H9 (cell line): Measurements from ENCODE around the gene UVSSA. TPM values are rescaled to one million over a fixed set of nuclear protein-coding genes. Genes with fewer than 3 reads are reported as not detected.

Experiments
- DNase-seq: peaks from one replicate; pipeline ENCODE4 v3.0.0-alpha.2; 2017
- H2AFZ ChIP-seq: one replicate; pipeline ENCODE4 v1.6.1; 2013; ENCODE audit warnings: mild to moderate bottlenecking, low read length, control low read depth, moderate library complexity
- H2AK5ac ChIP-seq: 2 replicates; pipeline ENCODE4 v1.6.1; 2013; ENCODE audit warnings: low read length, control low read depth, mixed read lengths; ENCODE audit not compliant: insufficient read length
- H2BK120ac ChIP-seq: one replicate; pipeline ENCODE4 v1.6.1; 2013; ENCODE audit warnings: low read depth, mild to moderate bottlenecking, low read length, control low read depth, inconsistent platforms; ENCODE audit not compliant: poor library complexity, severe bottlenecking
- H2BK12ac ChIP-seq: 2 replicates; pipeline ENCODE4 v1.6.1; 2013; ENCODE audit warnings: low read length, control low read depth, mixed read lengths, low read depth; ENCODE audit not compliant: insufficient read length
- H2BK15ac ChIP-seq: 2 replicates; pipeline ENCODE4 v1.6.1; 2013; ENCODE audit warnings: low read depth, low read length, control low read depth
- H2BK20ac ChIP-seq: one replicate; pipeline ENCODE4 v1.6.1; 2013; ENCODE audit warnings: low read depth, mild to moderate bottlenecking, low read length, control low read depth, inconsistent platforms; ENCODE audit not compliant: poor library complexity, severe bottlenecking
- H2BK5ac ChIP-seq: 2 replicates; pipeline ENCODE4 v1.6.1; 2013; ENCODE audit warnings: low read length, control low read depth, mixed read lengths; ENCODE audit not compliant: insufficient read length
- H3K14ac ChIP-seq: 2 replicates; pipeline ENCODE4 v1.6.1; 2013; ENCODE audit warnings: low read length, control low read depth; ENCODE audit not compliant: insufficient read depth
- H3K18ac ChIP-seq: 2 replicates; pipeline ENCODE4 v1.6.1; 2013; ENCODE audit warnings: low read depth, mild to moderate bottlenecking, mixed read lengths, low read length, control low read depth; ENCODE audit not compliant: insufficient read length
- H3K23ac ChIP-seq: 2 replicates; pipeline ENCODE4 v1.6.1; 2013; ENCODE audit warnings: low read length, control low read depth, mixed read lengths, low read depth; ENCODE audit not compliant: insufficient read length
- H3K23me2 ChIP-seq: 2 replicates; pipeline ENCODE4 v1.6.1; 2013; ENCODE audit warnings: low read depth, mild to moderate bottlenecking, mixed read lengths, low read length, control low read depth; ENCODE audit not compliant: insufficient read length, poor library complexity, severe bottlenecking
- H3K27ac ChIP-seq: 2 replicates; pipeline ENCODE4 v1.5.1; 2013; ENCODE audit warnings: low read length, control low read depth, mixed read lengths, low read depth; ENCODE audit not compliant: insufficient read length
- H3K27me3 ChIP-seq: 2 replicates; pipeline ENCODE4 v1.6.1; 2013; ENCODE audit warnings: low read length, control low read depth, inconsistent platforms; ENCODE audit not compliant: insufficient read depth
- H3K4ac ChIP-seq: 2 replicates; pipeline ENCODE4 v1.6.1; 2013; ENCODE audit warnings: low read depth, mild to moderate bottlenecking, control low read depth, inconsistent platforms, low read length, moderate library complexity
- H3K4me1 ChIP-seq: 2 replicates; pipeline ENCODE4 v1.6.1; 2013; ENCODE audit warnings: low read length, control low read depth, inconsistent platforms; ENCODE audit not compliant: insufficient read depth
- H3K4me2 ChIP-seq: 2 replicates; pipeline ENCODE4 v1.6.1; 2013; ENCODE audit warnings: low read length, control low read depth, mixed read lengths; ENCODE audit not compliant: insufficient read length, insufficient read depth
- H3K56ac ChIP-seq: 2 replicates; pipeline ENCODE4 v1.6.1; 2013; ENCODE audit warnings: low read depth, mild to moderate bottlenecking, mixed read lengths, low read length, control low read depth; ENCODE audit not compliant: insufficient read length
- H3K79me1 ChIP-seq: 2 replicates; pipeline ENCODE4 v1.6.1; 2013; ENCODE audit warnings: low read depth, mild to moderate bottlenecking, moderate library complexity, low read length, control low read depth, inconsistent platforms; ENCODE audit not compliant: insufficient read depth, poor library complexity, severe bottlenecking
- H3K79me2 ChIP-seq: 2 replicates; pipeline ENCODE4 v1.6.1; 2013; ENCODE audit warnings: low read length, control low read depth, inconsistent platforms; ENCODE audit not compliant: insufficient read depth
- H3K9ac ChIP-seq: 2 replicates; pipeline ENCODE4 v1.6.1; 2013; ENCODE audit warnings: low read length, control low read depth, mixed read lengths; ENCODE audit not compliant: insufficient read length; ENCODE audit errors: extremely low read depth
- H3K9me3 ChIP-seq: one replicate; pipeline ENCODE4 v1.6.1; 2013; ENCODE audit warnings: low read depth, low read length, inconsistent platforms; ENCODE audit not compliant: control insufficient read depth
- H3T11ph ChIP-seq: one replicate; pipeline ENCODE4 v1.6.1; 2013; ENCODE audit warnings: mild to moderate bottlenecking, low read length, control low read depth, inconsistent platforms
- H4K20me1 ChIP-seq: one replicate; pipeline ENCODE4 v1.6.1; 2013; ENCODE audit not compliant: control insufficient read depth, insufficient read length, insufficient read depth
- H4K5ac ChIP-seq: 2 replicates; pipeline ENCODE4 v1.6.1; 2013; ENCODE audit warnings: low read depth, mild to moderate bottlenecking, mixed read lengths, low read length, control low read depth; ENCODE audit not compliant: insufficient read length
- H4K8ac ChIP-seq: replicated peaks from 2 replicates; pipeline ENCODE4 v1.6.1; 2013; ENCODE audit warnings: low read length, control low read depth, mixed read lengths, low read depth; ENCODE audit not compliant: insufficient read length
- H4K91ac ChIP-seq: 2 replicates; pipeline ENCODE4 v1.6.1; 2013; ENCODE audit warnings: low read depth, mild to moderate bottlenecking, moderate library complexity, mixed read lengths, low read length, control low read depth; ENCODE audit not compliant: insufficient read length
- H3K27ac Mint-ChIP-seq, 3 experiments: 2 replicates in 2 of 3; 3 replicates in 1 of 3; pipeline ENCODE4 v1.8.0; 2020 to 2021; ENCODE audit warnings: mixed read lengths in 3 of 3, mild to moderate bottlenecking in 1 of 3, moderate library complexity in 1 of 3
- H3K27me3 Mint-ChIP-seq: 2 replicates; pipeline ENCODE4 v1.8.0; 2021; ENCODE audit warnings: low read depth, mild to moderate bottlenecking, moderate library complexity, mixed read lengths
- H3K36me3 Mint-ChIP-seq, 3 experiments: 2 replicates in 2 of 3; 3 replicates in 1 of 3; pipeline ENCODE4 v1.8.0; 2020 to 2021; ENCODE audit warnings: low read depth in 3 of 3, mixed read lengths in 3 of 3; ENCODE audit not compliant: insufficient read depth in 1 of 3
- H3K4me1 Mint-ChIP-seq, 2 experiments: 2 replicates each; pipeline ENCODE4 v1.8.0; 2020; ENCODE audit warnings: mixed read lengths in 2 of 2
- H3K4me3 Mint-ChIP-seq, 2 experiments: 2 replicates in 1 of 2; 3 replicates in 1 of 2; pipeline ENCODE4 v1.8.0; 2020 to 2021; ENCODE audit warnings: mild to moderate bottlenecking in 2 of 2, mixed read lengths in 2 of 2, moderate library complexity in 1 of 2
- H3K9me3 Mint-ChIP-seq, 2 experiments: 2 replicates in 1 of 2; 3 replicates in 1 of 2; pipeline ENCODE4 v1.8.0; 2020; ENCODE audit warnings: mild to moderate bottlenecking in 2 of 2, mixed read lengths in 2 of 2, moderate library complexity in 1 of 2
- WGBS: extraction: QIAGEN DNeasy Blood & Tissue Kit; methylation state at CpG from one replicate; pipeline ENCODE4 v1.1.7; 2013; ENCODE audit warnings: missing lambda C conversion rate, low lambda C conversion rate, mixed read lengths; ENCODE audit not compliant: insufficient read length; ENCODE audit errors: extremely low coverage; 5-methylcytosine and 5-hydroxymethylcytosine counted together
- total RNA-seq: library from RNA; stranded (reverse); gene quantifications from 2 replicates; pipeline ENCODE4 v1.2.1, GENCODE V29; 2021
- TF ChIP-seq, protein P1 (sequence below): fragments of 200-600 bp; sonication (generic); conservative IDR thresholded peaks from 3 replicates; pipeline ENCODE4 v1.8.0; 2021; ENCODE audit warnings: antibody characterized with exemption, mild to moderate bottlenecking

The UVSSA gene
- total RNA-seq, 1 experiment from 2014 or later, result 15.9 TPM

DNA sequence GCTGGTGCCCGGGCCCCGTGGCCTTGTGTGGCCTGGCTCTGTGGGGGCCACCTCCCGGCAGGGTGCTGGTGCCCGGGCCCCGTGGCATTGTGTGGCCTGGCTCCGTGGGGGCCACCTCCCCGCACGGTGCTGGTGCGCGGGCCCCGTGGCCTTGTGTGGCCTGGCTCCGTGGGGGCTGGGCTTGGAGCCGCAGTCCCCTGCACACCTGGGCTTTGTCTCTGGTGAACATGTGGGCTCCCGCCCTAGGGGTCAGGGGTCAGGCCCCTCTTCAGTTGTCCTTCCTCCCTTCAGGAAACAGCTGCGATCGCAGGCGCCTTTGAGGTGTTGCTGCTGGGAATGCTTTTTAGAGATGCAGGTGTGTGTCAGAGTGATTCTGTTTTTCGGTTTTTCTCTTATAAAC lies 17.2 kb downstream of the UVSSA start:
- Histone ChIP-seq H3K56ac (no peak overlapping the region), H3K23me2 (no peaks in the 10 kb centered on the region), H3K4me1 (no peaks in the 10 kb centered on the region)

More for the DNA sequence above, 17.2 kb downstream of the UVSSA start:
- Mint-ChIP-seq H3K27ac (no peak overlapping the region), H3K9me3 (no peaks in the 10 kb centered on the region), H3K36me3 (peaks cover 0 to 6% (median 4%) of the 10 kb centered on the region in 3 experiments; a peak in 3 of 7 replicates), H3K4me1 (0 out of 4 replicates have a peak, but pooled peaks cover 0 to 2% of the 10 kb centered on the region in 2 experiments), H3K27me3 (no peaks in the 10 kb centered on the region), H3K4me3 (no peak overlapping the region)
- TF ChIP-seq, protein P1, sequence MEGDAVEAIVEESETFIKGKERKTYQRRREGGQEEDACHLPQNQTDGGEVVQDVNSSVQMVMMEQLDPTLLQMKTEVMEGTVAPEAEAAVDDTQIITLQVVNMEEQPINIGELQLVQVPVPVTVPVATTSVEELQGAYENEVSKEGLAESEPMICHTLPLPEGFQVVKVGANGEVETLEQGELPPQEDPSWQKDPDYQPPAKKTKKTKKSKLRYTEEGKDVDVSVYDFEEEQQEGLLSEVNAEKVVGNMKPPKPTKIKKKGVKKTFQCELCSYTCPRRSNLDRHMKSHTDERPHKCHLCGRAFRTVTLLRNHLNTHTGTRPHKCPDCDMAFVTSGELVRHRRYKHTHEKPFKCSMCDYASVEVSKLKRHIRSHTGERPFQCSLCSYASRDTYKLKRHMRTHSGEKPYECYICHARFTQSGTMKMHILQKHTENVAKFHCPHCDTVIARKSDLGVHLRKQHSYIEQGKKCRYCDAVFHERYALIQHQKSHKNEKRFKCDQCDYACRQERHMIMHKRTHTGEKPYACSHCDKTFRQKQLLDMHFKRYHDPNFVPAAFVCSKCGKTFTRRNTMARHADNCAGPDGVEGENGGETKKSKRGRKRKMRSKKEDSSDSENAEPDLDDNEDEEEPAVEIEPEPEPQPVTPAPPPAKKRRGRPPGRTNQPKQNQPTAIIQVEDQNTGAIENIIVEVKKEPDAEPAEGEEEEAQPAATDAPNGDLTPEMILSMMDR, result no peak
- no peak overlapping the region for H3K14ac ChIP-seq
- no peaks in the 10 kb centered on the region for H3K79me1 ChIP-seq
- H2BK20ac ChIP-seq, result no peak overlapping the region
- H2BK15ac ChIP-seq, result no peak overlapping the region
- H2BK120ac ChIP-seq, result no peak overlapping the region
- no peak overlapping the region for H3T11ph ChIP-seq
- H3K27me3 ChIP-seq, result no peaks in the 10 kb centered on the region
- no peak overlapping the region for H3K4ac ChIP-seq
- H4K8ac ChIP-seq, result no peak overlapping the region
- no peak overlapping the region for H2AK5ac ChIP-seq
- no peaks in the 10 kb centered on the region for H4K20me1 ChIP-seq
- no peak for DNase-seq
- H3K79me2 ChIP-seq, result no peaks in the 10 kb centered on the region
- no peak overlapping the region for H3K23ac ChIP-seq
- H4K91ac ChIP-seq, result no peak overlapping the region
- H3K18ac ChIP-seq, result no peak overlapping the region
- H2AFZ ChIP-seq, result no peak overlapping the region
- H3K9me3 ChIP-seq, result no peaks in the 10 kb centered on the region
- no peak overlapping the region for H3K9ac ChIP-seq
- no peak overlapping the region for H2BK5ac ChIP-seq
- no peak overlapping the region for H3K4me2 ChIP-seq
- no CpG with 5 or more reads among the region's 18 CpGs for WGBS
- H3K27ac ChIP-seq, result no peak overlapping the region
- no peak overlapping the region for H2BK12ac ChIP-seq
- H4K5ac ChIP-seq, result no peak overlapping the region
